Stomach (tissue), 4 donors: ENCODE data around the gene CHST7.

Source experiments
- CTCF ChIP-seq, 7 experiments: fragments of 450-650 bp in 4 of 7; fragments of 200-600 bp in 3 of 7; sonication (generic) in 3 of 7; IDR thresholded peaks; one replicate each; pipeline ENCODE4 v1.5.1; 2016 to 2019; ENCODE audit warnings: antibody characterized with exemption in 7 of 7, control low read depth in 2 of 7, mild to moderate bottlenecking in 1 of 7
- EP300 ChIP-seq: sonication (generic); formaldehyde crosslinking; IDR thresholded peaks from one replicate; pipeline ENCODE4 v1.6.1; 2017; ENCODE audit warnings: antibody characterized with exemption
- POLR2A ChIP-seq, 4 donors: fragments of 450-650 bp; IDR thresholded peaks; one replicate each; pipeline ENCODE4 v1.6.1; 2016; ENCODE audit warnings: antibody characterized with exemption in 4 of 4, control low read depth in 2 of 4, mild to moderate bottlenecking in 1 of 4, moderate library complexity in 1 of 4
- POLR2AphosphoS5 ChIP-seq, 3 donors: sonication (generic); formaldehyde crosslinking; IDR thresholded peaks; one replicate each; pipeline ENCODE4 v1.6.1; 2016; ENCODE audit warnings: antibody characterized with exemption in 3 of 3

- TF ChIP-seq POLR2AphosphoS5 (IDR thresholded peaks at IDR 0.05) (no peak), CTCF (IDR thresholded peaks at IDR 0.05) (no peak), EP300 (no peak), POLR2A (IDR thresholded peaks at IDR 0.05) (no peak)
These were observed 34.4 kb downstream of the CHST7 start for GRCh38 chrX:46607916-46608315.
